NCI-H2227 treated with DMSO at 0.1 percent for 48 hours (cell line): ENCODE data around the gene STAM.
A peak's percentile ranks its signal among the peaks of the same experiment; 100 is the strongest.

Experiments
- DNase-seq: peaks from one replicate; lab custom pipeline; 2025; lab: John Stamatoyannopoulos, UW

Gene STAM

GRCh38 chr10:17731331-17732020 is 87.5 kb downstream of the STAM start:
- DNase-seq, result no peak

- no peak for DNase-seq
Observed at GRCh38 chr10:17733620-17734019, 89.7 kb downstream of the STAM start.

GRCh38 chr10:17734432-17735080 is 90.6 kb downstream of the STAM start:
- no peak for DNase-seq

- no peak for DNase-seq
Observed at GRCh38 chr10:17735166-17735941, 91.4 kb downstream of the STAM start.

- DNase-seq, result no peak
Observed at GRCh38 chr10:17736223-17736622, 92.3 kb downstream of the STAM start.

- DNase-seq, result no peak
Observed at GRCh38 chr10:17737027-17737965, 93.3 kb downstream of the STAM start.

GRCh38 chr10:17740668-17741067 is 96.7 kb downstream of the STAM start:
- no peak for DNase-seq

- peak; percentile 6 for DNase-seq
Observed at GRCh38 chr10:17742918-17743317, 99.0 kb downstream of the STAM start.

GRCh38 chr10:17743437-17743836 is 99.5 kb downstream of the STAM start:
- no peak for DNase-seq

- DNase-seq, result no peak
Observed at GRCh38 chr10:17744341-17744861, 100.5 kb downstream of the STAM start.

GRCh38 chr10:17747883-17748550 is 104.1 kb downstream of the STAM start:
- no peak for DNase-seq

GRCh38 chr10:17749890-17750289 is 105.9 kb downstream of the STAM start:
- DNase-seq, result no peak

GRCh38 chr10:17751781-17752445 is 108.0 kb downstream of the STAM start, which contains the start of gene TMEM236:
Gene TMEM236 (plus strand): TSS chr10:17752201. CDS start chr10:17752296, 95 bp downstream.
- no peak for DNase-seq

- DNase-seq, result no peak
Observed at GRCh38 chr10:17756557-17757217, 112.7 kb downstream of the STAM start.

- no peak for DNase-seq
Observed at GRCh38 chr10:17758200-17758599, 114.2 kb downstream of the STAM start.

GRCh38 chr10:17758896-17759295 is 114.9 kb downstream of the STAM start:
- DNase-seq, result no peak

- no peak for DNase-seq
Observed at GRCh38 chr10:17764142-17764541, 120.2 kb downstream of the STAM start.

GRCh38 chr10:17765602-17766001 is 121.7 kb downstream of the STAM start:
- no peak for DNase-seq
